ENCODE data around the gene MRPL19. TPM values are rescaled to one million over a fixed set of nuclear protein-coding genes. Genes with fewer than 3 reads are reported as not detected.

MRPL19 gene
- total RNA-seq, 1 donor from 2014 or later, result 70.6 TPM

Other genes with a start within 250 kb of the MRPL19 start
- gene EVA1A, start 85.8 kb upstream of the MRPL19 start, total RNA-seq, result not detected in 2 replicates
- 34.9 and 42.0 TPM in 2 replicates for gene GCFC2, start 64.1 kb downstream of the MRPL19 start, total RNA-seq